GM13977 (cell line): Measurements from ENCODE around the gene HIVEP3.
A peak's percentile ranks its signal among the peaks of the same experiment; 100 is the strongest.

Source experiments
- DNase-seq: peaks from one replicate; pipeline ENCODE4 v3.0.0; 2012; ENCODE audit warnings: low spot score
- CTCF ChIP-seq: IDR thresholded peaks from 2 replicates; pipeline ENCODE4 v1.5.1; 2012; ENCODE audit warnings: mild to moderate bottlenecking, control low read depth; ENCODE audit not compliant: insufficient read depth; ENCODE audit errors: extremely low read depth, missing control alignments
- in situ Hi-C: fragments of 300-500 bp; cut with MboI; formaldehyde crosslinking; loops from one replicate; pipeline ENCODE4 v1.12.0; 2022; ENCODE audit warnings: low sequenced_read_pairs, low pct_unique_long_range_greater_than_20kb, mixed read lengths, inconsistent platforms; ENCODE audit not compliant: unreplicated experiment

The HIVEP3 gene

GRCh38 chr1:41582351-41582750 is 336.4 kb downstream of the HIVEP3 start:
- no peak for DNase-seq
- no peak for TF ChIP-seq CTCF
- in situ Hi-C loops = no loop called here

DNA sequence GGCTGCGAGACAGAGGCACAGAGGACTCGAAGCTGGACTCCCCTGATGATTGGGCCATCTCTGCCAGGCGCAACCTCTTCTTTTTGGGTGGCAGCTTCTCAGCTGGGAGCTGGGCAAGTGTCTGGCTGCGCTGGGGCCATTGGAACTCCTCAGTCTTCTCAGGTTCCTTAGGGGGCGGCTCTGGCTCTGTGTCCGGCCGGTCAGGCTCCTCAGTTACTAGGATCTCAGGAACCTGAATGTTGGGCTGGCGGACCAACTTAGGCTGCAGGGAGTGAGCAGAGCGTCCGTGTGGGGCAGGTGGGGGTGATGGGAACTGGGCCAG is 336.8 kb downstream of the HIVEP3 start:
- in situ Hi-C loops = no loop called here
- no peak for TF ChIP-seq CTCF
- no peak for DNase-seq

- no peak for DNase-seq
- in situ Hi-C loops = no loop called here
- TF ChIP-seq CTCF = no peak
Measured at GRCh38 chr1:41581216-41582003, 337.3 kb downstream of the HIVEP3 start.

- TF ChIP-seq CTCF = no peak
- in situ Hi-C loops = no loop called here
- DNase-seq = no peak
Measured at GRCh38 chr1:41580520-41581172, 338.1 kb downstream of the HIVEP3 start.

GRCh38 chr1:41580021-41580420 is 338.7 kb downstream of the HIVEP3 start:
- no peak for DNase-seq
- no peak for TF ChIP-seq CTCF
- in situ Hi-C loops = no loop called here

- peak; percentile 22 for TF ChIP-seq CTCF
- in situ Hi-C loops = loop anchor here (10.0 kb wide), 1 partner anchor 206 kb away; no protein-coding TSS in a partner anchor
- no peak for DNase-seq
Measured at GRCh38 chr1:41578712-41579335, 339.9 kb downstream of the HIVEP3 start.
